GM12878 (cell line): ENCODE measurements around the gene WDR91. TPM values are rescaled to one million over a fixed set of nuclear protein-coding genes. Genes with fewer than 3 reads are reported as not detected.
"Not testable (repeated sequence)": the region's sequence is repeated elsewhere in the genome, so short reads cannot be mapped to it uniquely, and the experiment has no call there.

Experiments used
- ATAC-seq: fragments of 200-7000 bp; cut with Tn5 transposase; 3 replicates; pipeline ENCODE4 v1.9.1; 2020; ENCODE audit warnings: mild to moderate bottlenecking, moderate library complexity
- BruUV-seq: library from RNA; stranded (reverse); fragments of 400-500 nt; replicated peaks from 2 replicates; lab custom pipeline; 2021; lab: Mats Ljungman, UMichigan
- CTCF ChIA-PET: fragments of 300-600 bp; sonication (Branson Sonifier 250); formaldehyde crosslinking; extraction: SDS; loops from one replicate; lab custom pipeline; 2021; ENCODE audit warnings: inconsistent platforms; lab: Yijun Ruan, JAX
- POLR2A ChIA-PET: fragments of 350-600 bp; formaldehyde crosslinking; extraction: SDS; loops from one replicate; lab custom pipeline; 2021; ENCODE audit warnings: inconsistent platforms; lab: Charles Lee
- RAD21 ChIA-PET: fragments of 300-600 bp; sonication (Branson Sonifier 250); formaldehyde crosslinking; loops from one replicate; lab custom pipeline; 2023; ENCODE audit warnings: antibody characterized with exemption; ENCODE audit not compliant: unreplicated experiment; lab: Charles Lee
- SMC1A ChIA-PET: fragments of 300-600 bp; sonication (Branson Sonifier 250); formaldehyde crosslinking; loops from one replicate; lab custom pipeline; 2023; ENCODE audit not compliant: unreplicated experiment, uncharacterized antibody; lab: Charles Lee
- DNase-seq: peaks from one replicate; pipeline ENCODE4 v3.0.0-alpha.2; 2011; ENCODE audit warnings: low read depth, low spot score
- FAIRE-seq: peaks from 3 replicates; lab custom pipeline; 2011; peaks lifted over from hg19 to GRCh38; lab: Jason Lieb, UNC
- H2AFZ ChIP-seq: 2 replicates; pipeline ENCODE4 v1.6.0; 2011; ENCODE audit warnings: low read depth, low read length, control low read depth; ENCODE audit not compliant: control insufficient read depth
- H3K27ac ChIP-seq: 2 replicates; pipeline ENCODE4 v1.5.1; 2011; ENCODE audit warnings: control low read depth; ENCODE audit not compliant: control insufficient read depth, insufficient read depth
- H3K27me3 ChIP-seq, 2 experiments: replicated peaks in 1 of 2; 2 replicates each; pipeline versions ENCODE4 v1.6.0 to v1.6.1; 2011; ENCODE audit warnings: low read length in 1 of 2; ENCODE audit not compliant: control insufficient read depth in 2 of 2, insufficient read depth in 2 of 2
- H3K36me3 ChIP-seq, 2 experiments: 2 replicates each; pipeline ENCODE4 v1.5.1; 2011; ENCODE audit warnings: low read length in 1 of 2; ENCODE audit not compliant: control insufficient read depth in 2 of 2, insufficient read depth in 2 of 2
- H3K4me1 ChIP-seq: 2 replicates; pipeline ENCODE4 v1.6.1; 2011; ENCODE audit warnings: mild to moderate bottlenecking, low read length, moderate library complexity, mixed read lengths; ENCODE audit not compliant: control insufficient read depth, insufficient read depth
- H3K4me2 ChIP-seq: 2 replicates; pipeline ENCODE4 v1.6.0; 2011; ENCODE audit warnings: control low read depth; ENCODE audit not compliant: control insufficient read depth, insufficient read depth
- H3K4me3 ChIP-seq: fragments of 200-600 bp; sonication (generic); 2 replicates; pipeline ENCODE4 v1.5.1; 2016
- H3K79me2 ChIP-seq: 2 replicates; pipeline ENCODE4 v1.6.0; 2011; ENCODE audit warnings: low read length; ENCODE audit not compliant: control insufficient read depth, insufficient read depth
- H3K9ac ChIP-seq: 2 replicates; pipeline ENCODE4 v1.8.0; 2011; ENCODE audit warnings: low read length, control low read depth, mixed read lengths; ENCODE audit not compliant: control insufficient read depth, insufficient read depth
- H3K9me3 ChIP-seq: replicated peaks from 3 replicates; pipeline ENCODE4 v1.5.1; 2011; ENCODE audit warnings: mild to moderate bottlenecking, low read length; ENCODE audit not compliant: control insufficient read depth, insufficient read depth
- H4K20me1 ChIP-seq: 2 replicates; pipeline ENCODE4 v1.6.0; 2011; ENCODE audit not compliant: control insufficient read depth, insufficient read depth
- MLLT1 ChIP-seq: fragments of 450-650 bp; IDR thresholded peaks from 2 replicates; pipeline ENCODE4 v1.6.1; 2016; ENCODE audit warnings: mild to moderate bottlenecking
- WGBS: methylation state at CpG from one replicate; pipeline ENCODE4 v1.1.6; 2016; ENCODE audit warnings: low lambda C conversion rate; ENCODE audit not compliant: insufficient replicate concordance, insufficient coverage; ENCODE audit errors: missing lambda C conversion rate; 5-methylcytosine and 5-hydroxymethylcytosine counted together
- in situ Hi-C: fragments of 300-500 bp; cut with MboI; formaldehyde crosslinking; loops from 9 replicates; pipeline ENCODE4 v1.14.3; 2018; ENCODE audit warnings: mixed read lengths
- intact Hi-C: fragments of 100-400 bp; cut with micrococcal nuclease; formaldehyde crosslinking; loops from one replicate; pipeline ENCODE4 v1.14.2; 2022; ENCODE audit not compliant: unreplicated experiment
- polyA plus RNA-seq, 11 experiments: library from polyadenylated mRNA; depleted of rRNA in 4 of 11; unstranded in 6 of 11; stranded (reverse) in 5 of 11; fragments of >200 nt; fragmentation: Nextera tagmentation in 4 of 11; fragmentation: Illumina TruSeq in 1 of 11; extraction: Ambion mirVana in 4 of 11; extraction: Trizol in 1 of 11; gene quantifications; 1 replicate in 1 of 11; 2 replicates in 10 of 11; pipeline versions ENCODE4 v1.2.1 to v1.2.3, GENCODE V29; 2011 to 2016; ENCODE audit warnings: inconsistent platforms in 2 of 11, missing spikeins in 2 of 11, low read depth in 1 of 11
- total RNA-seq, 4 experiments: library from RNA; depleted of rRNA in 3 of 4; stranded (reverse); fragments of >200 nt in 3 of 4; fragmentation: Illumina TruSeq in 1 of 4; extraction: Trizol in 1 of 4; gene quantifications; 2 replicates each; pipeline versions ENCODE4 v1.2.1 to v1.2.3, GENCODE V29; 2013 to 2021

The WDR91 gene
- total and polyA plus RNA-seq, 10 of the 15 experiments (the other 5 are each of a cell fraction or from before 2014, with no cell fraction given) = 7.6 to 83.3 (median 16.5) TPM

GRCh38 chr7:135173916-135174315 is 37.4 kb downstream of the WDR91 start:
- intact Hi-C loops = loop anchor here (5.0 kb wide), 1 partner anchor 527 kb away; the partner anchor contains the start of gene BPGM
- Histone ChIP-seq H3K36me3 (peaks cover 4 to 15% of the 10 kb centered on the region in 2 experiments), H3K4me2 (peak overlapping the region; percentile 75), H3K4me3 (peak overlapping the region; percentile 57), H3K79me2 (peaks cover 74% of the 10 kb centered on the region), H3K9me3 (peaks cover 14% of the 10 kb centered on the region; the same call in 2 of the 3 replicates)
- BruUV-seq, H3K27me3 ChIP-seq, in situ Hi-C loops, ATAC-seq: not testable (repeated sequence)
- RAD21 ChIA-PET = interaction anchor here (0.8 to 11.6 kb wide), 12 partner anchors 12 to 538 kb away, joined by 3 to 151 read pairs (median 5); partner anchors contain the start of genes AGBL3, TMEM140 and WDR91
- 94% methylated on average over 4 of the region's 4 CpGs for WGBS
- peak; percentile 61; the same call in 1 of the 2 replicates for TF ChIP-seq MLLT1
- TF ChIP-seq, all 136 proteins: peak for 1; not testable (repeated sequence) for 135
- ChIA-PET POLR2A (interaction anchor here (0.7 to 12.2 kb wide), 14 partner anchors 13 to 187 kb away, joined by 3 to 155 read pairs (median 3); partner anchors contain the start of genes AGBL3, TMEM140 and WDR91), SMC1A (interaction anchor here (0.9 to 13.1 kb wide), 15 partner anchors 13 to 185 kb away, joined by 3 to 158 read pairs (median 5); partner anchors contain the start of genes TMEM140 and WDR91), CTCF (interaction anchor here (0.8 to 12.2 kb wide), 12 partner anchors 13 to 528 kb away, joined by 3 to 135 read pairs (median 6); partner anchors contain the start of genes AGBL3, TMEM140 and WDR91)
- DNase-seq, H3K27ac ChIP-seq, FAIRE-seq, H2AFZ ChIP-seq, H3K9ac ChIP-seq, H4K20me1 ChIP-seq, H3K4me1 ChIP-seq: not testable (repeated sequence)
